ENCODE data around the gene ORMDL3. TPM values are rescaled to one million over a fixed set of nuclear protein-coding genes. Genes with fewer than 3 reads are reported as not detected.

ORMDL3 gene
- total RNA-seq, 1 experiment from 2014 or later = 80.1 TPM

GRCh38 chr17:39933912-39934311 lies 6.5 kb upstream of the ORMDL3 start:
- Histone ChIP-seq H3K27me3 (no peaks in the 10 kb centered on the region), H3K4me3 (no peak overlapping the region), H3K36me3 (no peaks in the 10 kb centered on the region), H3K9me3 (no peaks in the 10 kb centered on the region)
- no peak for DNase-seq

GRCh38 chr17:39929646-39930407 lies 2.4 kb upstream of the ORMDL3 start:
- Histone ChIP-seq H3K4me3 (peak overlapping the region; percentile 2; the same call in 1 of the 2 replicates), H3K27me3 (no peaks in the 10 kb centered on the region), H3K36me3 (0 out of 2 replicates have a peak, but pooled peaks cover 3% of the 10 kb centered on the region), H3K9me3 (no peaks in the 10 kb centered on the region)
- peak; percentile 63 for DNase-seq

- Histone ChIP-seq H3K27me3 (no peaks in the 10 kb centered on the region), H3K9me3 (no peaks in the 10 kb centered on the region), H3K4me3 (peak overlapping the region; percentile 2; the same call in 1 of the 2 replicates), H3K36me3 (peaks cover 6% of the 10 kb centered on the region)
- peak; percentile 39 for DNase-seq
These were observed 1.7 kb upstream of the ORMDL3 start for GRCh38 chr17:39928858-39929645.

- peak overlapping the region; percentile 79 for H3K4me3 ChIP-seq
- H3K36me3 ChIP-seq = peaks cover 15% of the 10 kb centered on the region
- no peaks in the 10 kb centered on the region for H3K9me3 ChIP-seq
- peak; percentile 21 for DNase-seq
- no peaks in the 10 kb centered on the region for H3K27me3 ChIP-seq
These were observed 792 bp upstream of the ORMDL3 start for GRCh38 chr17:39927929-39928857.

GRCh38 chr17:39926588-39927100 lies 757 bp downstream of the ORMDL3 start:
- Histone ChIP-seq H3K27me3 (no peaks in the 10 kb centered on the region), H3K4me3 (peak overlapping the region; percentile 79), H3K9me3 (no peaks in the 10 kb centered on the region), H3K36me3 (peaks cover 31% of the 10 kb centered on the region)
- peak; percentile 55 for DNase-seq

- peak overlapping the region; percentile 79 for H3K4me3 ChIP-seq
- H3K27me3 ChIP-seq = no peaks in the 10 kb centered on the region
- no peaks in the 10 kb centered on the region for H3K9me3 ChIP-seq
- no peak for DNase-seq
- peaks cover 35% of the 10 kb centered on the region for H3K36me3 ChIP-seq
These were observed 1.2 kb downstream of the ORMDL3 start for GRCh38 chr17:39926135-39926587.

GRCh38 chr17:39925282-39926134 lies 1.9 kb downstream of the ORMDL3 start:
- DNase-seq = no peak
- H3K9me3 ChIP-seq = no peaks in the 10 kb centered on the region
- H3K4me3 ChIP-seq = no peak overlapping the region; the same call in 1 of the 2 replicates
- H3K27me3 ChIP-seq = no peaks in the 10 kb centered on the region
- peaks cover 42% of the 10 kb centered on the region for H3K36me3 ChIP-seq

GRCh38 chr17:39924691-39925055 lies 2.7 kb downstream of the ORMDL3 start:
- Histone ChIP-seq H3K4me3 (no peak overlapping the region), H3K9me3 (no peaks in the 10 kb centered on the region), H3K27me3 (no peaks in the 10 kb centered on the region), H3K36me3 (peaks cover 46% of the 10 kb centered on the region)
- DNase-seq = no peak

GRCh38 chr17:39923836-39924690 lies 3.3 kb downstream of the ORMDL3 start:
- H3K4me3 ChIP-seq = no peak overlapping the region
- DNase-seq = peak; percentile 81

GRCh38 chr17:39923230-39923629 lies 4.2 kb downstream of the ORMDL3 start:
- Histone ChIP-seq H3K36me3 (peaks cover 51% of the 10 kb centered on the region), H3K27me3 (no peaks in the 10 kb centered on the region), H3K9me3 (no peaks in the 10 kb centered on the region), H3K4me3 (no peak overlapping the region)
- no peak for DNase-seq

More at GRCh38 chr17:39923836-39924690, 3.3 kb downstream of the ORMDL3 start:
- Histone ChIP-seq H3K36me3 (peaks cover 50% of the 10 kb centered on the region), H3K27me3 (no peaks in the 10 kb centered on the region), H3K9me3 (no peaks in the 10 kb centered on the region)

- Histone ChIP-seq H3K36me3 (peaks cover 51% of the 10 kb centered on the region), H3K9me3 (no peaks in the 10 kb centered on the region), H3K4me3 (no peak overlapping the region), H3K27me3 (no peaks in the 10 kb centered on the region)
- no peak for DNase-seq
These were observed 5.4 kb downstream of the ORMDL3 start for GRCh38 chr17:39922006-39922405.

GRCh38 chr17:39921323-39921722 lies 6.1 kb downstream of the ORMDL3 start:
- Histone ChIP-seq H3K36me3 (peaks cover 51% of the 10 kb centered on the region), H3K27me3 (no peaks in the 10 kb centered on the region), H3K9me3 (no peaks in the 10 kb centered on the region), H3K4me3 (no peak overlapping the region)
- no peak for DNase-seq

- Histone ChIP-seq H3K4me3 (no peak overlapping the region), H3K9me3 (no peaks in the 10 kb centered on the region), H3K27me3 (no peaks in the 10 kb centered on the region), H3K36me3 (peaks cover 51% of the 10 kb centered on the region)
- DNase-seq = no peak
These were observed 6.9 kb downstream of the ORMDL3 start for GRCh38 chr17:39920218-39921210.

All from MG63 (cell line).